Activated CD4-positive, alpha-beta T cell treated with anti-CD3 and anti-CD28 coated beads for 1 hour (primary cell): ENCODE data around the gene CPNE8.

Experiments used
- DNase-seq: peaks from one replicate; pipeline ENCODE4 v3.0.0-alpha.2; 2020

Gene CPNE8

DNA sequence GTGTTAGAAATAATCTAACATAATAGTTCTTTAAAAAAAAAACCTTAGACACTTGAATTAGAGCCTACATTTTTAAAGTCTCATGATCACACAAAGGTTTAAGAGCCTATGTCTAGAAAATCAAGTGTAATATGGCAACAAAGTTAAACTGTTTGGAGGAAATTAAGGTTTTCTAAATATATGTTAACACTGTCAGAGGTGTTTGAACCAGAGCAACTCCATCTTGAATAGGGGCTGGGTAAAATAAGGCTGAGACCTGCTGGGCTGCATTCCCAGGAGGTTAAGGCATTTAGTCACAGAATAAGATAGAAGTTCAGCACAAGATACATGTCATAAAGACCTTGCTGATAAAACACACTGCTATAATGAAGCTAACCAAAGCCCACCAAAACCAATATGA lies 12.4 kb downstream of the CPNE8 start:
- DNase-seq: no peak

DNA sequence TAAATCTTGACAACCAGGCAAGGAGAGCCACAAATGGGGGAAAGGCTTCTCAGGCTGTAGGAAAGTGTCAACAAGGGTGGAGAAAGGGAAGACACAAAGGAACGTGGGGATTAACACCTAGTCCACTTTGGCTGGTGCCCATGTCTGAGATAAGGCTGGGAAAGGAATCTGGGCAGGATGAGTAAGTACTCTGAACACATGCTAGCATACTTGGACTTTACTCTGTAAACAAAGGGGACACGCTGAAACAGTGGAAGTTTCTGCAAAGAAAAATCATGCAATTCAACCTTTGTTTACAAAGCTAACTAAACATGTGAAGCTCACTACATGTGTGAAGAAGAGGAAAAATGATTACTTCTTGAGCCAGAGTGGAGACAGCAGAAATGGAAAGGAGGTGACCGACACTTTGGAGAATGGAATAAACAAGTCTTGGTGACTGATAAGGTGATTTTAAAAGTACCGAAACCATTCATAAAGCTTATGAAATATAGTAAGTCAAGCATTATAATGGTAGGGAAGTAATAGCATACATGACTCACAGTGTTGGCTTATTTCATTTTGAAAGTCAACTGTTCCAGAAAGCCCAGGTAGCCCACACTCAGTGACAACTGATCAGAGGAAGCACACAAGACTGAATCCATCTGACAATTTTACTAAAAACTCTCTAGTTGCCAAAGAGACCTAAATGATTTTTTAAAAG lies 13.2 kb downstream of the CPNE8 start:
- no peak for DNase-seq

DNA sequence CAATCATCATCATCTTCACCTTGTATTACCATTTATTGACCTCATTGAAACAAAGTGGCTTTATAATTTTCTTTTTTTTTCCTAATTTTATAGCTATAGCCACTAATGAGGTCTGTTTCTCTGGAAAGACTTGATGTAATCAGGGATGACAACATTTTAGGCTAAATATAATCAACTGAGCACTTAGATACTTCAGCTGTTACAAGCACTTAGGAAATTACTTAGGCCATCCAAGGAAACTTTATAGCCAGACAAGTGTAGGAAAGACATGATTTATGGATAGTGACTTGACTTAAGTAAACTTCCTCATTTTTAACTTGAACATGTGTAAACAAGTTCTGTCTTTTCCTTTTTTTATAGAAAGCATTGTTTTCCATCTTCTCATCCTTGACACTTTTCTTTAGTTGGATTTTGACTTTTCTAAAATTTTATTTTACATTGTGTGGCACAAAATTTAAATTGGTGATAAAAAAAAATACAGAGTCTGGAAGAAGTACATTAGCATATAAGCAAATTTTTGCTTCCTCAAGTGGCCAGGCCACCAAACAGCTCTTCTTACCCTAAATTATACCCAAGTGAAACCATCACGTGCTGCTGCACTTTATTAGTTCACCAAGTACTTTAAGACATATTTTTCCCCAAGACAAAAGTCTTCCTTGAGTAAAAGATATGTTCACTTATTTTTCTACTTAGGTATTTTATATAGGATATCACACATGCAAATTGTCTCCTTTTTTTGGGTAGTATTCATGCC lies 15.1 kb downstream of the CPNE8 start:
- no peak for DNase-seq

DNA sequence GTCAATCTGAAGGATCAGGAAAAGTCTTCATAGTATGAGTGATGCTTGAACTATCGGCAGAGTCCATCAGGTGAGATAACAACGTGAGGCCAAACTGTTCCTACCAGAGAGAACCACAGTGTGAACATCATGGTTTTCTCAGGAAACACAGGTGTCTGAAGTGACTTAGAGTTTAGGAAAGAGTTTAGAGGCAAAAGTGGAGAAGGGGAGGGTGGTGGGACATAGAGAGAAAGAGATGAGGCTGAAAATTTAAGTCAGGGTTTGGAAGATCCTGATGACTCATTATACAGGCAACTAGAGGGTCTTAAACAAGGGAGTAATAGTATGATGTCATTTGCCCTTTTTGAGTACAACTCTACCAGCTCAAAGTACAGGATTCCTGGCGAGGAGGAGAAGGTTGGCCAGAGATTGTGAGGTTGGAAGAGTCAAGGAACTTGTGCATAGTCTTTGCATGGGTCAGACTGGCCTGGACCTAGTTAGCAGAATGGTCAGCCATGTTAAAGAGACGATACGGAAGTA lies 16.0 kb downstream of the CPNE8 start:
- DNase-seq: no peak

DNA sequence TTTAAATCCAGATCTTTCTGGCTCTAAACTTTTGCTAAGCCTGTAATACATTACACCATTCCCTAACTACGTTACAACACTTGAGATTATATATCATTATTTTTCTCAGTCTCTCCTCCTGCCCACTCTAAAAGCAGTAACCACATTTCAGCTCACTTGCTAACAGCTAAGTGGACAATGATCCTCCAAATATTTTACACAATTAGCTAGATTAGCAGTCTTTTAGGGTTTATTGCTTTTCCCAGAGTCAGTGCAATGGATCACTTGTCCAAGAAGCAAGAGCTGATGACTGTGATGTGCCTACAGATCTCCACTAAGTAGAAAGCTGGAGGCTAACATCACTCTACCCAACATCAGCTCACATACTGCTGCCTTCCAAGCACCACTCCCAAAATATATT lies 17.6 kb downstream of the CPNE8 start:
- no peak for DNase-seq

DNA sequence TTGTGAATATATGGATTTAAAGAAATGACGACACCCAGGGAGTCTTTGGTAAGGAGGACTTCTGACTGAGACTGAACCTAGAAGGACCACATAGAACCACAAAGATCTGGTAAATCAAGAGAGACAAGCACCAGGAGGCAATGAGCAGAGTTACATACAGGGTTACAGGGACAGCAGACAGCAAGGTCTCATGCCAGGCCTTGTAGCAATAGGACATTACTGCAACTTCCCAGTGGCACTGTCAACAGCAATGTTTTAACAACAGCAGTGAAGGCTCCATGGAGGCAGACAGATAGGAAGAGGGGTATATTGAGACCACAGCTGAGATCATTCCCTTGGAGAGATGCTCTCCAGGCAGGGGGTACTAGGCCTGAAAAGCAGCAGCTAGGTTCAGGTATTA lies 18.5 kb downstream of the CPNE8 start:
- no peak for DNase-seq

DNA sequence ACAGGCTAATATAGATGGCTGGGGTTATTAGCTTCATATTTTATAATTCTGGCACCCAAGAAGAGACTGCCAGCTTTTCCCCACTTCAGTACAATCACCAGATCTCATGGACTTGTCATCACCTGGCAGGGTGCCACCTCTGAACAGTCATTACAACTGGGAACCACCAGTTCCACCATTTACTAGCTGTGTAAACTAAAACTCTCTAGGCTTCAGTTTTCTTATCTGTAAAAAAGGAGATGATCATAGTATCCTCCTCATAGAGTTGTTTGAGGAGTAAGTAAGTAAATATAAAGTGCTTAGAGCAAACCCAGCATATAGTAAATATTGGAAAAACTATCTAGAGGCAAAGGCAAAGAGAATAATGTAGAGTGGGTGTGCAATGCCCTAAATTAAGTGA lies 19.3 kb downstream of the CPNE8 start:
- DNase-seq: no peak

DNA sequence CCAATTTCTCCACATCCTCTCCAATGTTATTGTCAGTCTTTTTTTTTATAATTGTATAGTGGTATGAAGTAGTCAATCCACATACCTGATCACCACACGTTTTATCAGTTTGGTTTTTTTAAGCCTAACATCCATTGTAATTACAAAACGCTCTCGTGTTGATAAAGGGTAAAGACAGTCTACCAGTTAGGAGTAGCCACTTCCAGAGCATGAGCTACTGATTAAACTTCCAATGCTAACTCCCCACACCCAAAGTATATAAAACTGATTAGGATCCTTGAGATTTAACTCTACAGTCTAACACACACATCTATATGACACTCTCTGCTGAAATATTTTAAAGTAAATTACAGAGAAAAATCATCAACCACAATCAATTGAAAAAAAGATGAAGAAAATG lies 20.7 kb downstream of the CPNE8 start:
- DNase-seq: no peak

DNA sequence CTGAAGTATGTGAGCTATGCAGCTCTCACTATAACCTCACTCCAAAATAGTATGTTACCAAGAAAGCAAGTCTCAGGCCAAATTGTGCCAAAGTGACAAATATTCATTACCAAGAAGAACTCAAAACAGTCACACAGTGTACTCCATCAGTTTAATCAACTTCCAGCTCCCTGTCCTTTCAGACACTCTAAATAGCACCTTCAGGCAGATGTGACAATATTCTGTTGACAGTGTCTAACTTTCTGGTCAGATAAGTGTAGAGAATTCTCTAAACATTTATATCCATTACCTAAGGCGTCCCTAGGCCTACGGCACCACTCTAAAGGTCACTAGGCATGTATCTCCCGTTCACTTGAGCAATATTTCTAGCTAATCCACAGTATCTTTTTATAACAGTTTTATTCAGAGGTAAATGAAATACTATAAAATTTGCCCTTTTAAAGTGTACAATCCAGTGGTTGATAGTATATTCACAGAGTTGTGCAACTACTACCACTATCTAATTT lies 21.7 kb downstream of the CPNE8 start:
- no peak for DNase-seq

DNA sequence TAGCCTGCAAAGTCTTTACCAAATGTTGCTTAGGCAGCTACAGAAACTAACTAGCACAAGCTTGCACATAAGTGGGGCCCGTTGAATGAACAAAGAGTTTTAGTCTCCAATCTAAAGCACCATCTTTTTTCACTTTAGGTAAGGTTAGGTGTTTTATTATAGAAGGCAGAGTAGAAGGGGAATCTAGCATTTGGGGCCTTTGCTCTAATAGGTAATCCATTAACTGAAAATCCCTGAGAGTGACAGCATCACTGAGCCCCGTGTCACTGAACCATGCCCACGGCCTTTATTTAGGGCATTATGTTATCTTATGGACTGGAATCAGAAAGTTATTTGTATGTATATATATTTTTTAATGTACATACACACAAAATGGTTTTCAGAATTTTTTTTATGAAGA lies 25.1 kb downstream of the CPNE8 start:
- DNase-seq: no peak

DNA sequence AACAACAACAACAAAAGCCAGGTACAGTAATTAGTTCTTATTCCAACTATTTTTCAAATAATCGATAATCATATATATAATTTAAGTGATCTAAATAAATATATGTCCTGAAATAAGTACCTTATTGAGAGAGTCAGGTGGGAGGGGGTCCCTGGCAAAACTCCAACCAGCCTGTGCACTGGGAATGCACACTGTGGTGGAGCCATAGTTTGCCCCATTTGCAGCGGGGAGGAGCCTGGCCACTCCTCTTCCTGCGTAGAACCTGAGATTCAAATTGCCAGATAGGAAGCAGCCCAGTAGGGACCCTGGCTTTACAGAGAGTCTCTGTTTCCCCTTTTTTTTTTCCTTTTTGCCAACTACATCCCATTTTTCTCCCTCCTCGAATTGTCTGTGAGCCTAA lies 26.4 kb downstream of the CPNE8 start:
- DNase-seq: no peak

DNA sequence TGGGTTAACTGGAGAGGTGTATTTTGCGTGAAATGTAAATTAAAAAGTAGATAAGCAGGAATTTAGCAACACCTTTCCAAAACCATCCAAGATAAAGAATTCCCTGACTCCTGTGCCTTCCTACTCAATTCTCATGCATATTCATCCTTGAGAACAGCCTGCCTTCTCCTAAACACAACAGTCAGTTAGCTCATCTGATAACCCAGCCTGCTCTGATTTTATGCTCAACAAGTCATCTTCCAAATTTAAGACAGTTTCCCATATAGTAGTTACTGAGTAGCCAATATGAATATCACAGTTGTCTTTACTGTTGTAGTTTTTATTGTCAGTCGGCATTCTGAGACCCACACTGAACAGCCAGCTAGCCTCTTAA lies 27.1 kb downstream of the CPNE8 start:
- DNase-seq: no peak

DNA sequence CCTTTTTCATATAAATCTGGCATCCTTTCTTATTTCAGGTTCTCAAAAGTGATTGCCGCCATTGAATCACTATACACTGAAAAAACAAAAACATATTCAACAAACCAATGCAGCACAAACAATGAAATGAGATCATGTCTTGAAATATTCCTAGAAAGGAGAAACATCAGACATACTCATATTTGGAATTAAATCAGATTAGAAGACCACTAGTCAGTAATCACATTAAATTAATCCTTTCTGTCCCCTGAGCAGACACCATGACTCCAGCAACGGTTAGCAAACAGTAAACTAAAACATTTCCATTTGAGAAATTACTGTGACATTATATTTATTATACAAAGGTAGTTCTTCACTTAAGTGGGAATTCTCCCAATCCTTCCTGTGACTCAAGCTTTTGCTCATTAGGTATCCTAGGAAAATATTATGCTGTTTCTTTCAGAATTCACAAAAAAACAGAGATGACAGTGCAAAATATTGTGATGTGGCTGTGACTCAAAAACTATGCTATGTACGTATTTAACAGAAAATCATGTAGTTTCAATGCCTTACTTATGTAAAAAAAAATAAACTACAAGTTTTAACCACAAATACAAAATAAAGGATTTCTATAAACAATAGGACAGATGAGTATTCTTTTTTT lies 29.7 kb downstream of the CPNE8 start:
- no peak for DNase-seq

DNA sequence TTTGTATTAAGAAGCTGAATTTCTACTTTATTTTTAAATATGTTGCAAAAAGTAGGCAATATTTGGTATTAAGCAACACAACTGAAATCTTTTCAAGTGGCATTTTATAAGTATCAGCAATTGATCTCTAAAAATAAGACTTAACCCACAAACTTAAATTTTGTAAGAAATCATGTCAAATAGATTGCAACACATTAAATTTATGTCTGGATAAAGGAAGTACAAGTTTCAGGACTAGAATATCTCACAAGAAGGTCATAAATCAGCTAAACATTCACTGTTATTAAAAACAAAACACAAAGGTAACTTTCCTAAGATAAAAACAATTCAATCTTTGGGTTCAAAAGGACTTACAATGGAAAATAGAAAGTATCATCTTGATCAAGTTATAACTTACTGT lies 32.8 kb downstream of the CPNE8 start:
- DNase-seq: no peak

DNA sequence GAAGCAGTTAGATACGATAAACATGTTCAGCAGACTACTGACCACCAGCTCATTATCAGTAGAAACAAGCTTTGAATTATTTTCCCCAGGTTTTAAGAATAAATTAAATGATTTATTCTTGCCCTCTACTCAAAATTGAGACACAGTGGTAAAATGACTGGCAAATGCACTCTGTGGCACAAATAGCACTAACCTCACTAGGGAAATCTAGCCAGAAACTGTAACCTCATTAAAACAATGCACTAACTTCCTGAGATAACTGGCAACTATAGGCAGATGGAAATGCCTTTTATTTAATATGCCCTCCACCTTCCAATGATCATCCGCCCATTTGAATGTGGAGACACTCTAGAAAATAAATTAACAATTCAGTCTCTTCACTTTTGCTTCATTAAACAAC lies 33.2 kb downstream of the CPNE8 start:
- no peak for DNase-seq

DNA sequence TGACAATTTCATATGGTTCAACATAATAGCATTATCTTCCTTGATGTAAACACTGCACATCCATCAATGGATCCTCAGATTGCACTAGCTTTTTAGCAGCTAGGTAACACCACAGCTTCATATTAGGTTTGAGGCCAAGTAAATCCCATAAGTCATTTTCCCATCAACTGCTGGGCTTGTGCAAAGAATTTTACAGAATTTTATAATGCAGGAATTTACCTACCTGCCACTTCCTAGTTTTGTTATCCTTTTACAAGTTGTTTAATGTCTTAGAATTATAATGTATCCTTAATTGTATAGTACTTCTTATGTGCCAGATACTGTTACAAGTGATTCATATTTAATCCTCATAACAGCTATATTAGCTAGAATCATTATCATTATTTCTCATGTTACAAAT lies 36.4 kb downstream of the CPNE8 start:
- no peak for DNase-seq

DNA sequence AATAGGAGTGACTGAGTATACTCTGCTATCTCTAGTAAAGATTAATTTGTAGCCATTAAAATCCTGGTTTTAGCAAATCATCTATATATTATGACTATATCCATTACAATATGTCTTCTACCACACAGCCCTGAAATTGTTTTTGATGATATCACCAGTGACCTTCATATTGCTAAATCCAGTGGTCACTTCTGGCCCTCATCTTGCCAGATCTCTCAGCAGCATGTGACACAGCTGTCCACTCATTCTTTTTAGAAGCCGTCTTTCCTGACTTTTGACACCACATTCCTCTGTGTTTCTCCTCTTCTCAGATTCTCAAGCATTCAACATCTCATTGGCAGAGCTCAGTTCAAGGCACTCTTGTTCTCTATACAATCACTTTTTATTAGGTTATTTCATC lies 54.9 kb downstream of the CPNE8 start:
- no peak for DNase-seq

DNA sequence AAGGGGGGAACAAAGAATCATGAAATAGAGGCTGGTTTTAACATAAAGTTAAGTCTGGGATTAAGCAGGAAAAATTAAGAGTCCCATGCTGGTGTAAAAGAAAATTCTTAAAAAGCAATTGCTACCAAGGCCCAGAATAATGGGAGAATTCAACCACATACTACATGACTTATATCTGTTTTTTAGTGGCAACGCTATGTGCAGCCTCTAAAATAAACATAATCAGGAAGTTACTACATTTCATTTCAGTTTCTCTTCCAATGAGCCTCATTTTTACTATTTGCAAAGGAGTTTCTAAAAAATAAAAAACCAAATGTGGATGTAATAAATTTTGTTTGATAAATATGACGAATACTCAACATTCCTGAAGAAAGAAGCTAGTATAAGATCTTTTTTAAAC lies 58.1 kb downstream of the CPNE8 start:
- no peak for DNase-seq

DNA sequence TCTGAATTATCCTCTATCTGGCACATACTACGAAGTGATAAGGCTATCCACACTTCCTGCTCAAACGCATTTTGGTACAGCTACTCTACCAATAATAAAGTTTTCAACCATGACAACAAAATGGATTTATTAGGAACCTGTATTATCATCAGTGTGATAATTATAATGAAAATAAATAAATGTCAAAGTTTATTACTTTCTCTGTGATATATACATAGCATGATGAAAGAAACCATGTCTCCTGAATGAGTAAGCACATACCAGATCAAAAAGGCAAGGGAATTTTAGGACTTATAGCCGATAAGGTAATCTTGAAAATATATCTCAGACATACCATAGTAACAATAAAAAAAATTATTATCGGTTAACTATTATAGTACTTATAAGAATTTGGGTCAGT lies 61.1 kb downstream of the CPNE8 start:
- DNase-seq: no peak

DNA sequence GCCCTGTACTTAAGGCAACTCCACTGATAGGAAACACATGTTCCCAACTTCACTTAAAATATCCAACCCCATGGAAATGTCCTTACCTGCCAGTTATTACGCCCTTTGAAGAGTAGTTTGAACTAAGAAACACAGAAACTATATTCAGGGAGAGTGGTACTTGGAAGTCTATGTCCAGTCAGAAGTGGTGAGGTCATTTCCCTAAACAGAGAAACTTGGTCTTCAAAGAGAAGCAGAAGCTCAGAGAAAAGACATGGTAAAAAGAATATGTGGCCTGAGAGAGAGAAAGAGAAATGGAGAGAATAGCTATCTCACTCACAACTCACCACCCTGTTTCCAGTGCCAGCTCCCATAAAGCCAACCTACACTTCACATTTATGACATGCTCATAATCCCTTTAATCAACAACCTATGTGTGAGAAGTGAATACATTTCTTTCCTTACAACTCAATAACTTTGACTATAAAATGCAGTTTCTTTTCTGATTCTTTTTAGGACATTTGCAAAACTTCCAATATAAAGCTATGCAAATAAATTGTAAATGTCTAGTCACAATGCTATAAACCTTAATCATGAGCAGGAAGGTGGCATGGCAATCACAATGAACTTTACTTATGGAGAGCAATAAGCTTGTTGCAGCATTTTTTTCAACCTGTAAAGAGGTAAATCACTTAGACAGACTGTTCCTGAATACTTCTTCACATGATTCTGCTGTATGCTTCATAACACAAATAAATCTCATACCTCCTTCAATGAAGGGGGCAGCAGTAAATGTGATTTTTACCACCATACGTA lies 67.1 kb downstream of the CPNE8 start:
- DNase-seq: no peak

DNA sequence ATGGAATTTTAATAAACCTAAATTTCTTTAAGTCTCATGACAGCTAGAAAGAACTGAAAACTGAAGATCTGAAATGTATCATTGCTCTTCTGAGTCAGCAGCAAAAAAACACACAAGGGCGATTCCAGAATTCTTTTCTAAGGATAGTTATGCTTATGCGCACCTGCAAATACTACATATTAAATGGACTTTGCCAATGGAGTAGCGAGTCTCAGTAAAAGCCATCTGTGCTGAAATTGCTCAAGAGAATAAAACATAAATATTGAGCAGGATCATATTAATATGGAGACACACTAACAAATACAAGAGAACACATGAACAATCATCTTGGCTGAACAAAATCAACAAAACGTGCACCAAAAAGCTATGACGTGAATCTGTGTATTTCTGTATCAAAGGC lies 73.7 kb downstream of the CPNE8 start:
- no peak for DNase-seq

DNA sequence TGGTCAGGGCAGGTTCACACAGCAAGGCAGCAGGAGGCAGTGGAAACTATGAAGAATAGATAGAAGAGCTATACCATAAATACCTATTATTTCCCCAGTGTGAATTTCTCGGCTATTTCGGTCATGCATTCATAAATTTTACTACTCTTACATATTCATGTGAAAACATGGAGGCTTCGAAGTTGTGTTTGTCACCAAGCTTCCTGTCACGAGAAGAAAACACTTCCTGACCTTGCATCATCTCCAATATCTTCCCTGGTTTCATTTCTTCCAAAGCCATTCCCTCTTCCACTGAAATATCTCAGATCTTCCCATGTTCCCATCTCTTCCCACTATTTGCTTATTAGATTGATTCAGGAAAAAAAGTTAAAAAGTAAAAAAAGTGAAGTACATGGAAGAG lies 80.4 kb downstream of the CPNE8 start:
- no peak for DNase-seq

DNA sequence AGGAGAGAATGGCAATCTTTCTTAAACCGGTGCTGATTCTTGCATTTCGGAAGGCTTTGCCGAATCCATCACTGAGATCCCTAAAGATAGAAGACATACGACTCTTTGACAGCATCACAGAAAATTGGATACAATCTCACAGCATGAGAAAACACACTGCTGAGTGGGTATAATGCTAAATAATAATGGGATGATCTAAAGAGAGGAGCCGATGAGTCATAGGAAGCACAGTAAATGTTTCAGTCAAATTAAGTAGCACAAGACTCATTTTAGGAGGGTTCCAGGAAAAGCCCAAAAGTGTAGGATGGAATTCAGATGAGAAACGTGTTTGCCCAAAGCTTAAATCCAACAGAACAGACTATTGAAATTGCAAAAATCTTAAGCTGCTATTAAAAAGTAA lies 81.7 kb downstream of the CPNE8 start:
- no peak for DNase-seq
